H9 (cell line): ENCODE measurements around the gene ZNF44. TPM values are rescaled to one million over a fixed set of nuclear protein-coding genes. Genes with fewer than 3 reads are reported as not detected.

Experiments used
- DNase-seq: peaks from one replicate; pipeline ENCODE4 v3.0.0-alpha.2; 2017
- H2AFZ ChIP-seq: one replicate; pipeline ENCODE4 v1.6.1; 2013; ENCODE audit warnings: mild to moderate bottlenecking, low read length, control low read depth, moderate library complexity
- H2AK5ac ChIP-seq: 2 replicates; pipeline ENCODE4 v1.6.1; 2013; ENCODE audit warnings: low read length, control low read depth, mixed read lengths; ENCODE audit not compliant: insufficient read length
- H2BK120ac ChIP-seq: one replicate; pipeline ENCODE4 v1.6.1; 2013; ENCODE audit warnings: low read depth, mild to moderate bottlenecking, low read length, control low read depth, inconsistent platforms; ENCODE audit not compliant: poor library complexity, severe bottlenecking
- H2BK12ac ChIP-seq: 2 replicates; pipeline ENCODE4 v1.6.1; 2013; ENCODE audit warnings: low read length, control low read depth, mixed read lengths, low read depth; ENCODE audit not compliant: insufficient read length
- H2BK15ac ChIP-seq: 2 replicates; pipeline ENCODE4 v1.6.1; 2013; ENCODE audit warnings: low read depth, low read length, control low read depth
- H2BK20ac ChIP-seq: one replicate; pipeline ENCODE4 v1.6.1; 2013; ENCODE audit warnings: low read depth, mild to moderate bottlenecking, low read length, control low read depth, inconsistent platforms; ENCODE audit not compliant: poor library complexity, severe bottlenecking
- H2BK5ac ChIP-seq: 2 replicates; pipeline ENCODE4 v1.6.1; 2013; ENCODE audit warnings: low read length, control low read depth, mixed read lengths; ENCODE audit not compliant: insufficient read length
- H3K14ac ChIP-seq: 2 replicates; pipeline ENCODE4 v1.6.1; 2013; ENCODE audit warnings: low read length, control low read depth; ENCODE audit not compliant: insufficient read depth
- H3K18ac ChIP-seq: 2 replicates; pipeline ENCODE4 v1.6.1; 2013; ENCODE audit warnings: low read depth, mild to moderate bottlenecking, mixed read lengths, low read length, control low read depth; ENCODE audit not compliant: insufficient read length
- H3K23ac ChIP-seq: 2 replicates; pipeline ENCODE4 v1.6.1; 2013; ENCODE audit warnings: low read length, control low read depth, mixed read lengths, low read depth; ENCODE audit not compliant: insufficient read length
- H3K23me2 ChIP-seq: 2 replicates; pipeline ENCODE4 v1.6.1; 2013; ENCODE audit warnings: low read depth, mild to moderate bottlenecking, mixed read lengths, low read length, control low read depth; ENCODE audit not compliant: insufficient read length, poor library complexity, severe bottlenecking
- H3K27ac ChIP-seq: 2 replicates; pipeline ENCODE4 v1.5.1; 2013; ENCODE audit warnings: low read length, control low read depth, mixed read lengths, low read depth; ENCODE audit not compliant: insufficient read length
- H3K27me3 ChIP-seq: 2 replicates; pipeline ENCODE4 v1.6.1; 2013; ENCODE audit warnings: low read length, control low read depth, inconsistent platforms; ENCODE audit not compliant: insufficient read depth
- H3K4ac ChIP-seq: 2 replicates; pipeline ENCODE4 v1.6.1; 2013; ENCODE audit warnings: low read depth, mild to moderate bottlenecking, control low read depth, inconsistent platforms, low read length, moderate library complexity
- H3K4me1 ChIP-seq: 2 replicates; pipeline ENCODE4 v1.6.1; 2013; ENCODE audit warnings: low read length, control low read depth, inconsistent platforms; ENCODE audit not compliant: insufficient read depth
- H3K4me2 ChIP-seq: 2 replicates; pipeline ENCODE4 v1.6.1; 2013; ENCODE audit warnings: low read length, control low read depth, mixed read lengths; ENCODE audit not compliant: insufficient read length, insufficient read depth
- H3K56ac ChIP-seq: 2 replicates; pipeline ENCODE4 v1.6.1; 2013; ENCODE audit warnings: low read depth, mild to moderate bottlenecking, mixed read lengths, low read length, control low read depth; ENCODE audit not compliant: insufficient read length
- H3K79me1 ChIP-seq: 2 replicates; pipeline ENCODE4 v1.6.1; 2013; ENCODE audit warnings: low read depth, mild to moderate bottlenecking, moderate library complexity, low read length, control low read depth, inconsistent platforms; ENCODE audit not compliant: insufficient read depth, poor library complexity, severe bottlenecking
- H3K79me2 ChIP-seq: 2 replicates; pipeline ENCODE4 v1.6.1; 2013; ENCODE audit warnings: low read length, control low read depth, inconsistent platforms; ENCODE audit not compliant: insufficient read depth
- H3K9ac ChIP-seq: 2 replicates; pipeline ENCODE4 v1.6.1; 2013; ENCODE audit warnings: low read length, control low read depth, mixed read lengths; ENCODE audit not compliant: insufficient read length; ENCODE audit errors: extremely low read depth
- H3K9me3 ChIP-seq: one replicate; pipeline ENCODE4 v1.6.1; 2013; ENCODE audit warnings: low read depth, low read length, inconsistent platforms; ENCODE audit not compliant: control insufficient read depth
- H3T11ph ChIP-seq: one replicate; pipeline ENCODE4 v1.6.1; 2013; ENCODE audit warnings: mild to moderate bottlenecking, low read length, control low read depth, inconsistent platforms
- H4K20me1 ChIP-seq: one replicate; pipeline ENCODE4 v1.6.1; 2013; ENCODE audit not compliant: control insufficient read depth, insufficient read length, insufficient read depth
- H4K5ac ChIP-seq: 2 replicates; pipeline ENCODE4 v1.6.1; 2013; ENCODE audit warnings: low read depth, mild to moderate bottlenecking, mixed read lengths, low read length, control low read depth; ENCODE audit not compliant: insufficient read length
- H4K8ac ChIP-seq: replicated peaks from 2 replicates; pipeline ENCODE4 v1.6.1; 2013; ENCODE audit warnings: low read length, control low read depth, mixed read lengths, low read depth; ENCODE audit not compliant: insufficient read length
- H4K91ac ChIP-seq: 2 replicates; pipeline ENCODE4 v1.6.1; 2013; ENCODE audit warnings: low read depth, mild to moderate bottlenecking, moderate library complexity, mixed read lengths, low read length, control low read depth; ENCODE audit not compliant: insufficient read length
- H3K27ac Mint-ChIP-seq, 3 experiments: 2 replicates in 2 of 3; 3 replicates in 1 of 3; pipeline ENCODE4 v1.8.0; 2020 to 2021; ENCODE audit warnings: mixed read lengths in 3 of 3, mild to moderate bottlenecking in 1 of 3, moderate library complexity in 1 of 3
- H3K27me3 Mint-ChIP-seq: 2 replicates; pipeline ENCODE4 v1.8.0; 2021; ENCODE audit warnings: low read depth, mild to moderate bottlenecking, moderate library complexity, mixed read lengths
- H3K36me3 Mint-ChIP-seq, 3 experiments: 2 replicates in 2 of 3; 3 replicates in 1 of 3; pipeline ENCODE4 v1.8.0; 2020 to 2021; ENCODE audit warnings: low read depth in 3 of 3, mixed read lengths in 3 of 3; ENCODE audit not compliant: insufficient read depth in 1 of 3
- H3K4me1 Mint-ChIP-seq, 2 experiments: 2 replicates each; pipeline ENCODE4 v1.8.0; 2020; ENCODE audit warnings: mixed read lengths in 2 of 2
- H3K4me3 Mint-ChIP-seq, 2 experiments: 2 replicates in 1 of 2; 3 replicates in 1 of 2; pipeline ENCODE4 v1.8.0; 2020 to 2021; ENCODE audit warnings: mild to moderate bottlenecking in 2 of 2, mixed read lengths in 2 of 2, moderate library complexity in 1 of 2
- H3K9me3 Mint-ChIP-seq, 2 experiments: 2 replicates in 1 of 2; 3 replicates in 1 of 2; pipeline ENCODE4 v1.8.0; 2020; ENCODE audit warnings: mild to moderate bottlenecking in 2 of 2, mixed read lengths in 2 of 2, moderate library complexity in 1 of 2
- WGBS: extraction: QIAGEN DNeasy Blood & Tissue Kit; methylation state at CpG from one replicate; pipeline ENCODE4 v1.1.7; 2013; ENCODE audit warnings: missing lambda C conversion rate, low lambda C conversion rate, mixed read lengths; ENCODE audit not compliant: insufficient read length; ENCODE audit errors: extremely low coverage; 5-methylcytosine and 5-hydroxymethylcytosine counted together
- total RNA-seq: library from RNA; stranded (reverse); gene quantifications from 2 replicates; pipeline ENCODE4 v1.2.1, GENCODE V29; 2021
- TF ChIP-seq, protein P1 (sequence below): fragments of 200-600 bp; sonication (generic); conservative IDR thresholded peaks from 3 replicates; pipeline ENCODE4 v1.8.0; 2021; ENCODE audit warnings: antibody characterized with exemption, mild to moderate bottlenecking

ZNF44 gene
- total RNA-seq, 1 experiment from 2014 or later, result 6.9 TPM

DNA sequence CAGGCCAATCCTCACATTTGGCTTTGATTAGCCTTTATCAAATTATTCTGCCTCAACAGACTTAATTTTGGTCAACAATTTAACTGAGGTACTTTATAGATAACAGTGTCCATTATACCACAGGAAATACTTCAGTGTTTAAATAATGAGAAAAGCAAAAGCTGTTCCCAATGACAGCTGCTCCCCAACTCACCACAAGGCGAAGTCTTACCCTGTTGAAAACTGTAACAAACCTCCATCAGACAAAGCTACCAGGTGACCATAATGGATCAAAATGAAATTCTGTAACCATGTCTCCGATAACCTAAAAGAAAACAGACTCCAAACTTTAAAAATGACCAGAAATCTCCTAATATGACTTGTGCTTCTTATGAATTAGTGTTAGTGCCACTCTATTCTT lies 50.3 kb downstream of the ZNF44 start:
- Histone ChIP-seq H3K4ac (no peak overlapping the region), H2AFZ (no peak overlapping the region), H2BK12ac (no peak overlapping the region), H3K23me2 (no peaks in the 10 kb centered on the region), H3K9ac (no peak overlapping the region), H2AK5ac (no peak overlapping the region), H3K18ac (no peak overlapping the region), H2BK20ac (no peak overlapping the region), H3K27ac (no peak overlapping the region), H3K27me3 (no peaks in the 10 kb centered on the region), H4K20me1 (no peaks in the 10 kb centered on the region), H2BK120ac (no peak overlapping the region), H3K56ac (no peak overlapping the region), H2BK15ac (no peak overlapping the region), H4K5ac (no peak overlapping the region), H3T11ph (no peak overlapping the region), H3K23ac (no peak overlapping the region), H3K4me2 (no peak overlapping the region), H3K9me3 (peaks cover 38% of the 10 kb centered on the region), H2BK5ac (no peak overlapping the region), H3K14ac (no peak overlapping the region), H3K79me2 (no peaks in the 10 kb centered on the region), H4K8ac (no peak overlapping the region), H3K79me1 (no peaks in the 10 kb centered on the region), H3K4me1 (no peaks in the 10 kb centered on the region), H4K91ac (no peak overlapping the region)
- TF ChIP-seq, protein P1, sequence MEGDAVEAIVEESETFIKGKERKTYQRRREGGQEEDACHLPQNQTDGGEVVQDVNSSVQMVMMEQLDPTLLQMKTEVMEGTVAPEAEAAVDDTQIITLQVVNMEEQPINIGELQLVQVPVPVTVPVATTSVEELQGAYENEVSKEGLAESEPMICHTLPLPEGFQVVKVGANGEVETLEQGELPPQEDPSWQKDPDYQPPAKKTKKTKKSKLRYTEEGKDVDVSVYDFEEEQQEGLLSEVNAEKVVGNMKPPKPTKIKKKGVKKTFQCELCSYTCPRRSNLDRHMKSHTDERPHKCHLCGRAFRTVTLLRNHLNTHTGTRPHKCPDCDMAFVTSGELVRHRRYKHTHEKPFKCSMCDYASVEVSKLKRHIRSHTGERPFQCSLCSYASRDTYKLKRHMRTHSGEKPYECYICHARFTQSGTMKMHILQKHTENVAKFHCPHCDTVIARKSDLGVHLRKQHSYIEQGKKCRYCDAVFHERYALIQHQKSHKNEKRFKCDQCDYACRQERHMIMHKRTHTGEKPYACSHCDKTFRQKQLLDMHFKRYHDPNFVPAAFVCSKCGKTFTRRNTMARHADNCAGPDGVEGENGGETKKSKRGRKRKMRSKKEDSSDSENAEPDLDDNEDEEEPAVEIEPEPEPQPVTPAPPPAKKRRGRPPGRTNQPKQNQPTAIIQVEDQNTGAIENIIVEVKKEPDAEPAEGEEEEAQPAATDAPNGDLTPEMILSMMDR, result peak; percentile 55; the same call in 2 of the 3 replicates
- no peaks in the 10 kb centered on the region for H3K4me1 Mint-ChIP-seq
- no peak overlapping the region for H3K27ac Mint-ChIP-seq
- H3K36me3 Mint-ChIP-seq, result peaks cover 10 to 25% (median 21%) of the 10 kb centered on the region in 3 experiments
- peaks cover 71 to 72% of the 10 kb centered on the region in 2 experiments for H3K9me3 Mint-ChIP-seq
- WGBS, result no CpG with 5 or more reads among the region's 2 CpGs
- DNase-seq, result no peak
- no peaks in the 10 kb centered on the region; the same call in 1 of the 2 replicates for H3K27me3 Mint-ChIP-seq
- H3K4me3 Mint-ChIP-seq, result no peak overlapping the region
